Activated naive CD8-positive, alpha-beta T cell treated with anti-CD3 and anti-CD28 coated beads for 36 hours (primary cell): ENCODE results near the gene KIFC1. TPM values are rescaled to one million over a fixed set of nuclear protein-coding genes. Genes with fewer than 3 reads are reported as not detected.

Source experiments
- DNase-seq: peaks from one replicate; pipeline ENCODE4 v3.0.0; 2021
- H3K27ac Mint-ChIP-seq: one replicate; pipeline ENCODE4 v1.8.0; 2022; ENCODE audit warnings: mild to moderate bottlenecking, moderate library complexity, mixed read lengths
- H3K27me3 Mint-ChIP-seq: one replicate; pipeline ENCODE4 v1.8.0; 2022; ENCODE audit warnings: mild to moderate bottlenecking, mixed read lengths
- H3K36me3 Mint-ChIP-seq: one replicate; pipeline ENCODE4 v1.8.0; 2021; ENCODE audit warnings: mild to moderate bottlenecking, mixed read lengths
- H3K4me1 Mint-ChIP-seq: one replicate; pipeline ENCODE4 v1.8.0; 2021; ENCODE audit warnings: mixed read lengths
- H3K4me3 Mint-ChIP-seq: one replicate; pipeline ENCODE4 v1.8.0; 2022; ENCODE audit warnings: mild to moderate bottlenecking, moderate library complexity, mixed read lengths
- H3K9me3 Mint-ChIP-seq: one replicate; pipeline ENCODE4 v1.8.0; 2022; ENCODE audit warnings: mixed read lengths
- total RNA-seq, 2 experiments: library from RNA; stranded (reverse); gene quantifications; one replicate each; pipeline ENCODE4 v1.2.3, GENCODE V29; 2021

KIFC1 gene
- total RNA-seq, 2 experiments from 2014 or later, result 74.1 to 76.9 TPM

DNA sequence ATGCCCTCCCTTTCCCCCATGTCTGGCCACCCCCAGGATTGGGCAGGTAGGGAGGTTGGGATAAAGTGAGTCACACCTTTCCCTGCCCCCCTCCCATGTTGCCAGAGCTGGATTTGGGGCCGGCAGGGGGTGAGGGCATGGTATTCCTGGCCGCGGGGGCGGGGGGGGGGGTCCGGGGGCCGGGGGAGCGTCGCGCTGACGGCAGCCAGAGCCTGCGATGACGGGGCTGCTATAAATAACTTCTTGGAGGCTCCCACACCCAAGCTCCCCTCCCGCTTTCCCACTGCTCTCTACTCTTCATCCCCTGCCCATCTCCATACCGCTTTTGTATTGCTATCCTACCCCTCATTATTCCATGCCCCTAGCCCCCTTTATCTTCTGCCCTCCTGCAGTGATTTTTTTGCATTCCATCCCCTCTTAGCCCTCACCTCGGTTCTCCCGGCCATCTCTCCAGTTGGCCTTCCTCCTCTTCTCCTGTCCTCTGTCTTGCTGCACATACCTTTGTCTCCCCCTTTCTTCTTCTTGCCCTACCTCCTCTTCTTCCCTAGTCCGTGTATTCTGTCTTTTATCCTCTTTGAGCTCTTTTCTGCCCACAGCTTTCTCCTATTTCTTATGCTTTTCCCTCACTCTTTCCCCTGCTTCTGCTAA lies 42.0 kb downstream of the KIFC1 start:
- Mint-ChIP-seq H3K27me3 (no peaks in the 10 kb centered on the region), H3K4me3 (no peak overlapping the region), H3K4me1 (peaks cover 41% of the 10 kb centered on the region), H3K9me3 (no peaks in the 10 kb centered on the region), H3K36me3 (peaks cover 7% of the 10 kb centered on the region), H3K27ac (no peak overlapping the region)
- DNase-seq, result no peak

DNA sequence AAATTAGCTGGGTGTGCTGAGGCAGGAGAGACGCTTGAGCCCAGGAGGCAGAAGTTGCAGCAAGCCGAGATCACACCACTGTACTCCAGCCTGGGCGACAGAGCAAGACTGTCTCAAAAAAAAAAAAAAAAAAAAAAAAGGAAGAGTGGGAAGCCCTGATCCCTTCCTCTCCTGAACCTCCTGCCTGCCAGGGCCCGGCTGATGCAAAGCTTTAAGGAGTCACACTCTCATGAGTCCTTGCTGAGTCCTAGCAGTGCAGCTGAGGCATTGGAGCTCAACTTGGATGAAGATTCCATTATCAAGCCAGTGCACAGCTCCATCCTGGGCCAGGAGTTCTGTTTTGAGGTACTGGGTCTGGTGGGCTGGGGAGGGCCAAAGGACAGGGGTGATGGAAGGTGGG lies 43.3 kb downstream of the KIFC1 start:
- H3K9me3 Mint-ChIP-seq, result no peaks in the 10 kb centered on the region
- DNase-seq, result no peak
- H3K36me3 Mint-ChIP-seq, result peaks cover 7% of the 10 kb centered on the region
- H3K4me3 Mint-ChIP-seq, result no peak overlapping the region
- no peak overlapping the region for H3K27ac Mint-ChIP-seq
- H3K27me3 Mint-ChIP-seq, result no peaks in the 10 kb centered on the region
- peaks cover 28% of the 10 kb centered on the region for H3K4me1 Mint-ChIP-seq

DNA sequence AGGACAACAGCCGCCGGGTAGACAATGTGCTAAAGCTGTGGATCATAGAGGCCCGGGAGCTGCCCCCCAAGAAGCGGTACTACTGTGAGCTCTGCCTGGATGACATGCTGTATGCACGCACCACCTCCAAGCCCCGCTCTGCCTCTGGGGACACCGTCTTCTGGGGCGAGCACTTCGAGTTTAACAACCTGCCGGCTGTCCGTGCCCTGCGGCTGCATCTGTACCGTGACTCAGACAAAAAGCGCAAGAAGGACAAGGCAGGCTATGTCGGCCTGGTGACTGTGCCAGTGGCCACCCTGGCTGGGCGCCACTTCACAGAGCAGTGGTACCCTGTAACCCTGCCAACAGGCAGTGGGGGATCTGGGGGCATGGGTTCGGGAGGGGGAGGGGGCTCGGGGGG lies 46.0 kb downstream of the KIFC1 start:
- no peak overlapping the region for H3K27ac Mint-ChIP-seq
- DNase-seq, result no peak
- H3K4me1 Mint-ChIP-seq, result peaks cover 7% of the 10 kb centered on the region
- H3K27me3 Mint-ChIP-seq, result no peaks in the 10 kb centered on the region
- no peaks in the 10 kb centered on the region for H3K9me3 Mint-ChIP-seq
- peaks cover 10% of the 10 kb centered on the region for H3K36me3 Mint-ChIP-seq
- no peak overlapping the region for H3K4me3 Mint-ChIP-seq

DNA sequence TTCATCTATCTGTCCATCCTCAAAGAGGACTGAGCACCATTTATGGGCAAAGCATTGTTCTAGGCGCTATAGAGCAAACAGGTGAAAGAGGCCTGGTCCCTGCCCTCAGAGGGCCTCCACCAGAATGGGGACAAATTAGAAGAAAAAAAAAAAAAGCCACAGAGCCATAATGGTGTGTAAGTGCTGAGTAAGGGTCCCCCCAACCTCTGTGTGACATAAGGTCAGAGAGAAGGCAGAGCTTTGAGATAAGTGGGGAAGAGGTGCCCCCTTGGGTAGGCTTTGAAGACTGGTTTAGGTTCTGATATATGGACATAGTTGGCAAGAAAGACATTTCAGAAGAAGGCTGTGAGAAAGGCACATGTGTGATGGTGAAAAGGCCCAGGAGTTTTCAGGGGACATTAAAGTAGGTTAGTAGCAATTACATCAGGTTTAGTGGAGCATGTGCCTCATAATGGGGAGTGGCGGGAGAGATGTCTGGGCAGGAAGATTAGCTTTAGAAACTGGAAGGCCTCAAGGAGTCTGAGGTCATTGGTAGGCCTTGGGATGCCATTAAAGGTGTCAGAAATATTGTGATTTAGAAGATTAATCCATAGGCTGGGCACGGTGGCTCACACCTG lies 47.5 kb downstream of the KIFC1 start:
- no peak for DNase-seq
- no peaks in the 10 kb centered on the region for H3K27me3 Mint-ChIP-seq
- H3K4me1 Mint-ChIP-seq, result no peaks in the 10 kb centered on the region
- H3K36me3 Mint-ChIP-seq, result peaks cover 5% of the 10 kb centered on the region
- H3K9me3 Mint-ChIP-seq, result no peaks in the 10 kb centered on the region
- peak overlapping the region; percentile 56 for H3K27ac Mint-ChIP-seq
- H3K4me3 Mint-ChIP-seq, result no peak overlapping the region

DNA sequence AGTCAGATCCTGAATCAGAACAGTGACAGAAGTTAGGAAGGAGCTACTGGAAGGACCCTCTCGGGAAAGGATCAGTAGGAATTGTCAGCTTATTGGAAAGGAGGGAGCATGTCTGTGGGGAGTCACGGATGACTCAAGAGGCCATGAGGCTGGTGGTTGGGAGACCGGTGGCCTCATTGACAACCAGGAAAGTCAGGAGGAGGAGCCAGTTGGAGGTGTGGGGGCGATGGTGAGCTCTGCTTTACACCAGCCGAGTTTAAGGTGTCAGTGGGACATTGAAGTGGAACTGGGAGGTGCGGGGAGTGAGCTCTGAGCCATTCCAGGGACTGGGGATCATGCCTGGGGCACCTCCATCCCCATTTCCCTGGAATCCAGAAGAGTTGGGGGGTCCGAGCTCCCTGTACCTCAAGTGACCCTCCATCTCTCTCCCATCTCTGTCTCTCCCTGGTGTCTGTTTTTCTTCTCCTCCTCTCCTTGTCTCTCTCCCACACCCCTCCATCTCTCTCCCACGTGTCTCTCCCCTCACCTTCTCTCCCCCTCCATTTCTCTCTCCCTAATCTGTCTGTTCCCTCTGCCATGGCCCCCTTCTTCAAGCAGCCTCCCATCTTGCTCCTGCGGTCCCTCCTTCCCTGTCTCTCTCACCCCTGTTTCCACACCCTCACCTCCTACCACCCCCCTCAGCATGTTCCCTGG lies 48.5 kb downstream of the KIFC1 start:
- no peaks in the 10 kb centered on the region for H3K4me1 Mint-ChIP-seq
- H3K4me3 Mint-ChIP-seq, result no peak overlapping the region
- no peaks in the 10 kb centered on the region for H3K27me3 Mint-ChIP-seq
- peaks cover 5% of the 10 kb centered on the region for H3K36me3 Mint-ChIP-seq
- no peak for DNase-seq
- H3K27ac Mint-ChIP-seq, result peak overlapping the region; percentile 73
- H3K9me3 Mint-ChIP-seq, result no peaks in the 10 kb centered on the region

DNA sequence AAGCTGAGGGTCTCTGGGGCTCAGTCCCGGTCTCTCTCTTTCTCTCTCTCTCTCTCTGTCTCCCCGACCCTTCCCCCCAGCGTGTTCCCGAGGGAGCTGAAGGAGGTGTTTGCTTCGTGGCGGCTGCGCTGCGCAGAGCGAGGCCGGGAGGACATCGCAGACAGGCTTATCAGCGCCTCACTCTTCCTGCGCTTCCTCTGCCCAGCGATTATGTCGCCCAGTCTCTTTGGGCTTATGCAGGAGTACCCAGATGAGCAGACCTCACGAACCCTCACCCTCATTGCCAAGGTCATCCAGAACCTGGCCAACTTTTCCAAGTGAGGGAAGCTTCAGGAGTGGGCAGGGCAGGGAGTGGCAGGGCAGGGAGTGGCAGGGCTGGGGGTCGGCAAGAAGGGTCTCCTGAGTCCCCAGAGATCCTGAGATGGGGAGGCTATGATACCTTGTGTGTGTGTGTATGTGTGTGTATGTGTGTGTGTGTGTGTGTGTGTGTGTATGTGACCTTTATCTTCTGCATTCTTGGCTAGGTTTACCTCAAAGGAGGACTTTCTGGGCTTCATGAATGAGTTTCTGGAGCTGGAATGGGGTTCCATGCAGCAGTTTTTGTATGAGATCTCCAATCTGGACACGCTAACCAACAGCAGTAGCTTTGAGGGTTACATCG lies 49.2 kb downstream of the KIFC1 start:
- DNase-seq, result no peak
- H3K27ac Mint-ChIP-seq, result peak overlapping the region; percentile 73
- H3K36me3 Mint-ChIP-seq, result peaks cover 5% of the 10 kb centered on the region
- no peaks in the 10 kb centered on the region for H3K27me3 Mint-ChIP-seq
- no peaks in the 10 kb centered on the region for H3K9me3 Mint-ChIP-seq
- H3K4me3 Mint-ChIP-seq, result no peak overlapping the region
- H3K4me1 Mint-ChIP-seq, result no peaks in the 10 kb centered on the region

DNA sequence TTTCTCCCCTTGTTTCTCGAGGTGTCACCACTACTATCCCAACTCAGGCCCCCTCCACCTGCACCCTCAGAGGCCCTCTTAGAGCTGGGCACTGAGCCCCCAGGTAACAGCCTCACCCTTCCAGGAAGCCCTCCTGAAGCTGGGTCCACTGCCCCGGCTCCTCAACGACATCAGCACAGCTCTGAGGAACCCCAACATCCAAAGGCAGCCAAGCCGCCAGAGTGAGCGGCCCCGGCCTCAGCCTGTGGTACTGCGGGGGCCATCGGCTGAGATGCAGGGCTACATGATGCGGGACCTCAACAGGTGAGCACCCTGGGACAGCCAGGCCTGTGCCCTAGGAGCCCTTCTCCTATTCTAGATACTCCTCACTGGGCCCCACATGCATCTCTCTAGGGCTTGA lies 49.8 kb downstream of the KIFC1 start:
- H3K36me3 Mint-ChIP-seq, result peaks cover 6% of the 10 kb centered on the region
- no peaks in the 10 kb centered on the region for H3K9me3 Mint-ChIP-seq
- H3K27me3 Mint-ChIP-seq, result no peaks in the 10 kb centered on the region
- H3K4me3 Mint-ChIP-seq, result no peak overlapping the region
- H3K27ac Mint-ChIP-seq, result no peak overlapping the region
- H3K4me1 Mint-ChIP-seq, result no peaks in the 10 kb centered on the region
- no peak for DNase-seq

DNA sequence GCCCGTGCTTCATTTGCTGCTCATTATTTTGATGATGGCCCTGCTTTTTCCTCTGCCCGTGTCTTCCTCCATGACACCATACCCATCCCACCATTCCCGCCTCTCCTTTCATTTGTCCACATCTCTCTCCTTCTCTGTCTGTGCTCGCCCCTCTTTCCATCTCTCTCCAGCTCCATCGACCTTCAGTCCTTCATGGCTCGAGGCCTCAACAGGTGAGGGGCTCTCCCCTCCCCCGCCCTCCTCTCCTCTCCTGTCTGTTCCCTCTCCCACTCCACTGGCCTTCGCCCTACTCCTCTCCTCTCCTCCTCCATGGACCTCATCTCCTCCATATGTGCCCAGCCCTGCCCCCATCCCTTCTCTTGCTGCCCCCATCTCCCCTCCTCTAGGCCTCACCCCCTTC lies 50.7 kb downstream of the KIFC1 start:
- DNase-seq, result no peak
- Mint-ChIP-seq H3K36me3 (peaks cover 7% of the 10 kb centered on the region), H3K4me1 (no peaks in the 10 kb centered on the region), H3K27ac (no peak overlapping the region), H3K4me3 (no peak overlapping the region), H3K27me3 (no peaks in the 10 kb centered on the region), H3K9me3 (no peaks in the 10 kb centered on the region)

DNA sequence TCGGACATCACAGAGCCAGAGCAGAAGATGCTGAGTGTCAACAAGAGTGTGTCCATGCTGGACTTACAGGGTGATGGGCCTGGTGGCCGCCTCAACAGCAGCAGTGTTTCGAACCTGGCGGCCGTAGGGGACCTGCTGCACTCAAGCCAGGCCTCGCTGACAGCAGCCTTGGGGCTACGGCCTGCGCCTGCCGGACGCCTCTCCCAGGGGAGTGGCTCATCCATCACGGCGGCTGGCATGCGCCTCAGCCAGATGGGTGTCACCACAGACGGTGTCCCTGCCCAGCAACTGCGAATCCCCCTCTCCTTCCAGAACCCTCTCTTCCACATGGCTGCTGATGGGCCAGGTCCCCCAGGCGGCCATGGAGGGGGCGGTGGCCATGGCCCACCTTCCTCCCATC lies 51.4 kb downstream of the KIFC1 start:
- H3K9me3 Mint-ChIP-seq, result no peaks in the 10 kb centered on the region

DNA sequence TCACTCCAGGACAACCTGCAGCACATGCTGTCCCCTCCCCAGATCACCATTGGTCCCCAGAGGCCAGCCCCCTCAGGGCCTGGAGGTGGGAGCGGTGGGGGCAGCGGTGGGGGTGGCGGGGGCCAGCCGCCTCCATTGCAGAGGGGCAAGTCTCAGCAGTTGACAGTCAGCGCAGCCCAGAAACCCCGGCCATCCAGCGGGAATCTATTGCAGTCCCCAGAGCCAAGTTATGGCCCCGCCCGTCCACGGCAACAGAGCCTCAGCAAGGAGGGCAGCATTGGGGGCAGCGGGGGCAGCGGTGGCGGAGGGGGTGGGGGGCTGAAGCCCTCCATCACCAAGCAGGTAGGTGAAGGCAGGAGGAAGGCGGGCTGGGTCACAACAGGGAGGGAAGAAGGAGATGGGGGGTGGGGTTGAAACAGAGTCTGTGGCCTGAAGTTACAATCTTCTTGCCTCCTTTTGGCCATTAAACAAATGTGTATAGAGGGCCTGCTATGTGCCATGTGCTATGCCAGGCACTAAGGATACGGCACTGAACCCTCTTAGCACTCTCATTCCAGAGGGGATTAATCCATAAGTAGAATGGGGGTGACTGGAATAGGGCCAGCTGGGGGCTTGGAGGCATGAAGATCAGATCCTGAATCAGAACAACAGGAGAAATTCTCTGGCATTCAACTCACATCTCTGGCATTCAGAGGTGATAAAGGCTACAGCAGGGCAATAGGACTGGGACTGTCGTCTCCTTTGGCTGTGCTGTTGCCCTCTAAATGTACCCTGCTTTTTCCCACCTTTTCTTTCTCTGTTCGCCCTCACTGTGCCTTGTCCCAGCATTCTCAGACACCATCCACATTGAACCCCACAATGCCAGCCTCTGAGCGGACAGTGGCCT lies 52.2 kb downstream of the KIFC1 start:
- Mint-ChIP-seq H3K4me1 (peaks cover 1% of the 10 kb centered on the region), H3K36me3 (peaks cover 6% of the 10 kb centered on the region), H3K9me3 (no peaks in the 10 kb centered on the region), H3K27me3 (no peaks in the 10 kb centered on the region), H3K4me3 (no peak overlapping the region), H3K27ac (no peak overlapping the region)
- DNase-seq, result no peak

More for the DNA sequence above, 51.4 kb downstream of the KIFC1 start:
- Mint-ChIP-seq H3K27me3 (no peaks in the 10 kb centered on the region), H3K36me3 (peaks cover 6% of the 10 kb centered on the region), H3K4me1 (no peaks in the 10 kb centered on the region), H3K27ac (no peak overlapping the region), H3K4me3 (no peak overlapping the region)
- no peak for DNase-seq

DNA sequence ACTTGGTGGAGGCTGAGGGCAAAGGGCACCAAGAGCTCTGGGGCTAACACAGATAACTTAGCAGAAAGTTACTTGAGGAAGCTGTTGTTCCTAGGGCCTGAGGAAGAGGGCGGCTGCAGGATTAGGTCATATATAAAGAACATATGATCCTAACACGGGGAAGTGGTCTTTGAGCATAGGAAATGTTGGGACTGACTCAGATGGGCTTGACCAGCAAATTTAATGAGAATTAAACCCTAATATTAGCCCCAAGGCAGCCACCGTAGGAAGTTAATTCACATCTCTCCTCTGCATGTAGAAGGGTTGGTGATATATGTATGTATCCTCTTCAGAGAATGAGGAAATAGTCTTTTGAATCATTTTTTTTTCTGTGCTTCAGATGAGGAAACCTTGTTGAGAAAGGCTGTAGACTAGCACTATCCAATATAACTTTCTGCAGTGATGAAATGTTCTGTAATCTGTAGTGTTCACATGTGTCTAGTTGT lies 53.5 kb downstream of the KIFC1 start:
- H3K36me3 Mint-ChIP-seq, result peaks cover 6% of the 10 kb centered on the region

DNA sequence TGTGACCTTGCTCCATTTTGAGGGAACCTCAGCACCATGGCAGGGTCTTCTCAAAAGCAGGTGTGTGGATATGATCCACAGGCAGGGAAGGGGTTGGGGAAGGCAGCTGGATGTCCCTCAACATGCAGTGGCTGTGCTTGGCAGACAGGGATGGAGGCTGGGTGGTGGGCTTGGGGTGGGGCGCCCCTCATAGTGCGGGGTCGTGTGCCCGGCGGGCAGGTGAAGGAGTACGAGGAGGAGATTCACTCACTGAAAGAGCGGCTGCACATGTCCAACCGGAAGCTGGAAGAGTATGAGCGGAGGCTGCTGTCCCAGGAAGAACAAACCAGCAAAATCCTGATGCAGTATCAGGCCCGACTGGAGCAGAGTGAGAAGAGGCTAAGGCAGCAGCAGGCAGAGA lies 54.7 kb downstream of the KIFC1 start:
- no peak overlapping the region for H3K4me3 Mint-ChIP-seq
- no peaks in the 10 kb centered on the region for H3K27me3 Mint-ChIP-seq
- no peak for DNase-seq
- no peaks in the 10 kb centered on the region for H3K9me3 Mint-ChIP-seq
- H3K36me3 Mint-ChIP-seq, result peaks cover 6% of the 10 kb centered on the region
- peak overlapping the region; percentile 1 for H3K27ac Mint-ChIP-seq
- peaks cover 3% of the 10 kb centered on the region for H3K4me1 Mint-ChIP-seq

More for the DNA sequence above, 53.5 kb downstream of the KIFC1 start:
- Mint-ChIP-seq H3K27ac (no peak overlapping the region), H3K4me1 (peaks cover 3% of the 10 kb centered on the region), H3K9me3 (no peaks in the 10 kb centered on the region), H3K27me3 (no peaks in the 10 kb centered on the region), H3K4me3 (no peak overlapping the region)
- DNase-seq, result no peak

DNA sequence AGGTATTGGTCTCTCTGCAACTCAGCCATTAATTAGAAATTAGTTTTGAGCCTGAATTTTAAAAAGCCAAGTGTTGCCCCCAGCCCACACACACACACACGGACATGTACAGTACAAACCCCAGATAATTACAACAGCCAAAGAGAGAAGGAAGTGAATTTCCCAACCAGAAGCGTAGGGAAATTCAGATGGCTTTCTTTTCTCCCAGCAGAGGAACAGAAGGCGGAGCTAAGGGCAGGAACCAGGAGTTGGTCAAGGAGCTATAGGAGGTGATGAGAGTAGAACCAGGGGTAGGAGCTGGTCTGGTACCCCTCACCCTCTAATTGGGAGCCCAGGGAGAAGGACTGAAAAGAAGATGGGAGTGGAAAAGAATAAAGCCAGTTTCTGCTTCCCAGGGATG lies 58.8 kb downstream of the KIFC1 start:
- Mint-ChIP-seq H3K4me3 (no peak overlapping the region), H3K27ac (no peak overlapping the region), H3K4me1 (peaks cover 12% of the 10 kb centered on the region), H3K9me3 (no peaks in the 10 kb centered on the region), H3K36me3 (peaks cover 13% of the 10 kb centered on the region), H3K27me3 (no peaks in the 10 kb centered on the region)
- DNase-seq, result no peak

DNA sequence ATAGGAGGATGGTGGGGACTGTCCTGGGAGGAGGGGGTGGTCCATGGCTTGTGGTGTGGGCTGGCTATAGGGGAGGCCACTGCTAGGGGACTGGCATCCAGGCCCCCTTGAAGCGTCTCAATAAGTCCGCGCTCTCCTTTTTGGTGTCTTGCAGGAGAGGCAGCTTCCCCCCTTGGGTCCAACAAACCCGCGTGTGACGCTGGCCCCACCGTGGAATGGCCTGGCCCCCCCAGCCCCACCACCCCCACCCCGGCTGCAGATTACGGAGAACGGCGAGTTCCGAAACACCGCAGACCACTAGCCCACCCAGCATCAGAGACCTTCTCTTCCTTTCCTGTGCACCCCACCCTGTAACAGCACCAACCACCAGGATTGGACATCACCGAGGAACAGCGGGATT lies 60.0 kb downstream of the KIFC1 start:
- Mint-ChIP-seq H3K9me3 (no peaks in the 10 kb centered on the region), H3K36me3 (peaks cover 21% of the 10 kb centered on the region), H3K27me3 (no peaks in the 10 kb centered on the region), H3K4me3 (no peak overlapping the region), H3K27ac (no peak overlapping the region), H3K4me1 (peaks cover 20% of the 10 kb centered on the region)
- DNase-seq, result no peak
